Activated CD8-positive, alpha-beta memory T cell treated with anti-CD3 and anti-CD28 coated beads for 24 hours (primary cell): ENCODE data around the gene PTGDR.
A peak's percentile ranks its signal among the peaks of the same experiment; 100 is the strongest.

ENCODE experiments used
- DNase-seq: peaks from one replicate; pipeline ENCODE4 v3.0.0-alpha.2; 2020

PTGDR gene

DNA sequence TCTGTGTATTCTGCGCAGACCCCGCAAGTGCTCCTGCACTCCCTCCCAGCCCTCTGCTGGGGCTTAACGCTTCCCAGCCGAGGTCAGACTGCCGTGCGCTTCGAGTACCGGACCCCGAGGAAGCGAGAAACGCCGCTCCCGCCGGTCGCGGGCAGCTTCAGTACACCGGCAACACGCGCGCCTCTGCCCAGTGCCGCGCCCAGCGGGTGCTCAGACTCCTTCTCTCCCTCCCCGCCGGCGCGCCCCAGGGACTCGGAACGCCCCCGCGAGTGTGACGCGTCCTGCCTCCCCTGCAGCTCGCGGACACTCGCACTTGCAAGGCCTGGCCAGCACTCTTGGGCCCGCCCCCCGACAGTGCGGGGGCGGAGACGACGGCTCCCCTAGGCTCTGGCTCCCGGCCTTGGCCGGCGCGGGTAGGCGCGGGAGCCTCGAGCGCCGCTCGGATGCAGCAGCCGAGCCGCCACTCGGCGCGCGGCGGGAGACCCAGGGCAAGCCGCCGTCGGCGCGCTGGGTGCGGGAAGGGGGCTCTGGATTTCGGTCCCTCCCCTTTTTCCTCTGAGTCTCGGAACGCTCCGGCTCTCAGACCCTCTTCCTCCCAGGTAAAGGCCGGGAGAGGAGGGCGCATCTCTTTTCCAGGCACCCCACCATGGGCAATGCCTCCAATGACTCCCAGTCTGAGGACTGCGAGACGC is 46.6 kb downstream of the PTGDR start, which contains the start of gene PTGER2:
Gene PTGER2, plus strand, starts transcription at position 410 of the 692 bp plus-strand sequence. Its CDS starts 237 bp downstream, at position 647.
- DNase-seq = peak; percentile 92

- peak; percentile 83 for DNase-seq
Observed at GRCh38 chr14:52314595-52315354, 47.3 kb downstream of the PTGDR start.

DNA sequence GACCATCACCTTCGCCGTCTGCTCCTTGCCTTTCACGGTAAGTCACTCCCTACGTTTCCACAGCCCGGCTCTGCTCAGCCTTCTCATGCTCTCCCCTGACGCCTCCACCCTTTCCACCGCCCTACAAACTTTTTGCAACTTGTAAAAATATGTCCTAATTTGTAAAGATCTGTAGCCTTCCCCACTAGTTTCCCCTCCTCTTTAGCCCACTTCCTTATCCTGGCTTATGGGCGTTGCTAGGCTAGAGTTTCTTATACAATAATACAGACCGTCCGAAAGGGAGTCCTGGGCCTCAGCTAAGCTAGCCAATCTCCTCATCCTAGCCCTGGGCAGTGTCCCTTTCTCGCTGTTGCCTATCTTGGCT is 47.8 kb downstream of the PTGDR start:
- DNase-seq = no peak

DNA sequence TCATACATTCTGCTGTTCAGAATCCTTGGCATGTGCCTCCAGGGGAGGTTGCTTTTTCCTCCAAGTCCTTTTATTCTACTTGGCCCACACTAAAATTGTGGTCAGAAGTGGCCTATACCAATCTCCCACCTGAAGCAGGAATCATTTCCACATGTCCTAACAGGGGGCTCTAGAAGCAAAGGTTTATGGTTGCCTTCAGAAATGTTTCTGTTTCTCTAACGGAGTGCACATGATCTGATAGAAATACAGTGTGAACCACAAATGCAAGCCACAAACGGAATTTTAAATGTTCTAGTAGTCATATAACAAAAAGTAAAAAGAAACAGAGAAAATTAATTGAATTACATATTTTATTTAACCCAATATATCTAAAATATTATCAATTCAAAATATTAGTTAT is 50.6 kb downstream of the PTGDR start:
- no peak for DNase-seq

GRCh38 chr14:52318826-52319645 is 51.5 kb downstream of the PTGDR start:
- no peak for DNase-seq

- DNase-seq = no peak
Observed at GRCh38 chr14:52319919-52320318, 52.4 kb downstream of the PTGDR start.

DNA sequence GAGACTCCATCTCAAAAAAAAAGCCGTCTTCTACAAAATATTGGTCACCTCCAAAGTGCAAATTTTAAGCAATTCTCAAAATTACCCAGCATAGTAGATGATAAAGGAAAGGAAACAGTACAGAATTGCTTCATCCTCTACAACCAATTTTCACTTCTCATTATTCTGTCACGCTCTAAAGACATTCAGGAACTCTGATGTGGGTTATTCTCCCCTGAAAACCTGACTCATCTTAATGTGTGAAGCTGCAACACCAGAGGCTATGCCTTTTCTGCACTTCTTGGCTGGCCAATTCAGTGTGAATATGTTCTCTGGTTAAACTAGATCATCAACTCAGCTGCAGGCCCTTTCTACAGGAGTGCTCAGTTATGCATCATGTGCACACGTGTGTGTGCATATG is 57.6 kb downstream of the PTGDR start:
- no peak for DNase-seq

DNA sequence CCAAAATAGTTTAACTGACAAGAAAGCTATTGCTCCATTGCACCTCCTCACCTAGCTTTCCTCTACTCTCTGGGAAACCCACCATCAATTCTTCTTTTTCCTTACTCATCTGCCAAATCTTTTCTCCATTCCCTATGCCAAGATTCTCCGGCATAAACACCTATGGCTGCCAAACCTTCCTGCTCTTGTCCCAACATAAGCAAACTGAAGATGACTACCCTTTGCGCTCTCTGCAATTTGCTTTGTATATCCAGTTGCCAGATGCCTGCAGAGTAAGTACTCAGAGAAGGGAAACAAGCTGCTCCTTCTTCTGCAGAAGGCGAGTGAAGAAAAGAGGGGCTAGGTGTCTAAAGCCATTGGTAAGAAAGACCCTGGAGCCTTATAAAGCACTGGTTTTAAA is 58.1 kb downstream of the PTGDR start:
- DNase-seq = no peak
